NCI-H748 (cell line): Measurements from ENCODE around the gene CCNQ.

Experiments
- DNase-seq: peaks from one replicate; lab custom pipeline; 2025; ENCODE audit not compliant: unreplicated experiment; lab: John Stamatoyannopoulos, UW

CCNQ gene

DNA sequence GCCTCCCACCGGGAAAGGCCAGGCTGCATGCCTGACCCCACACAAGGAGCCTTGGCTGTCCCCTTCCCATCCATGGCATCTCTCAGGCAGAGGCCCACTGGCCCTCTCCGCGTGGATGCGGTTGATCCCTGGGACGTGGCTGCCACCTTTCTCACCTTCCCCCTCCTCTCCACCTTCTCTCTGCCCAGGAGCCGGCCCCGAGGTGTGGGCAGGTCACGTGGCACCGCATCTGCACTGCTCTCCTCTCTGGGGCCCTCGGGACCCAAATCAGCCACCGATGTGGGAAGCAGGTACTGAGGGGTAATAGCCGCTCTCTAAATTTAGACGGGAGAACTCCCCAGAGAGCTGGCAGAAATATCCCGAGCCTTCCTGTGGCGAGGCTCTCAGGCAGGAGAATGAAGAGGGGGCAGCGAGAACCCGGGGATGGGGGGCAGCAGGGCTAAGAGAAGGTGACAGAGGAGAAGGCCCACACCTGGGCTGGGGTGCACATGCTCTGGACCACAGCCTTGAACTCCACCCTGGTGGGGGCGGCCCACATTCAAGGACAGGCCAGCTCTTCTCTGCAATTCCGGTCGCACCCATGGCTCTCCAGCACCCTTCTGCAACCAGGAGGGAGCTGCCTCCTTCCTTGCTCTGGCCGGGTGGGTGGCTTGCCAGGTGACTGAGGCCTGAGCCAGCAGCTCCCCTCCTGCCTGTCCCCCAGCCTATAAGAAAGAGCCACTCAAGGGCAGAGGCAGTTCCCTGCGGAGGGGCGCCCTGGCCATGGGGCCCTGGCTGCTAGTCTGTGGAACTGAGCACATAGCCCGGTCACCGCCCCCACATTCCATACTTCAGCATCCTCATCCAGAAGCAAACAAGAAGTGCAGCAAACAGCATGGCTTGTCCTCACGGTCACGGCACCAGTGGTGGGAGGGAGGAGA, 38.4 kb upstream of the CCNQ start:
- no peak for DNase-seq

GRCh38 chrX:153636716-153637115, 37.8 kb upstream of the CCNQ start:
- DNase-seq = no peak

GRCh38 chrX:153635788-153636668, 37.1 kb upstream of the CCNQ start:
- DNase-seq = peak; percentile 40

- DNase-seq = no peak
Measured at GRCh38 chrX:153635388-153635787, 36.4 kb upstream of the CCNQ start.

DNA sequence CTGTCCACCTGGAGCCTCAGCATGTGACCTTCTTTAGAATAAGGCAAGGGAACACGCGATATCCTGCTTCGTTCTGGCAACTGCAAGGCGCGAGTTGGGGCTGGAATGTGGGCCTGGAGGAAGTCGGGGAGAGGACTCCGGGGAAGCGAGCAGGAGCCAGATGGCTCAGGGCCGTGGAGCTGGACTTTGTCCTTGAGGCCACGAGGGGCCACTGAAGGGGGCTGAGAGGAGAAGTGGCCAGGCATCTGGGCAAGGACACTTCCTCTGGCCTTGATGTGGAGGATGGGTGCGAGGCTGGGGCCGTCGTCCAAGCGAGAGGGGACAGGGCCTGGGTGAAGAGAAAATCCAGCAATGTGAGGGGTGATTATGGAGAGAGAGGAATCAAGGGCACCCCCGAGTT, 35.9 kb upstream of the CCNQ start:
- no peak for DNase-seq

GRCh38 chrX:153634236-153634635, 35.3 kb upstream of the CCNQ start:
- DNase-seq = no peak

DNA sequence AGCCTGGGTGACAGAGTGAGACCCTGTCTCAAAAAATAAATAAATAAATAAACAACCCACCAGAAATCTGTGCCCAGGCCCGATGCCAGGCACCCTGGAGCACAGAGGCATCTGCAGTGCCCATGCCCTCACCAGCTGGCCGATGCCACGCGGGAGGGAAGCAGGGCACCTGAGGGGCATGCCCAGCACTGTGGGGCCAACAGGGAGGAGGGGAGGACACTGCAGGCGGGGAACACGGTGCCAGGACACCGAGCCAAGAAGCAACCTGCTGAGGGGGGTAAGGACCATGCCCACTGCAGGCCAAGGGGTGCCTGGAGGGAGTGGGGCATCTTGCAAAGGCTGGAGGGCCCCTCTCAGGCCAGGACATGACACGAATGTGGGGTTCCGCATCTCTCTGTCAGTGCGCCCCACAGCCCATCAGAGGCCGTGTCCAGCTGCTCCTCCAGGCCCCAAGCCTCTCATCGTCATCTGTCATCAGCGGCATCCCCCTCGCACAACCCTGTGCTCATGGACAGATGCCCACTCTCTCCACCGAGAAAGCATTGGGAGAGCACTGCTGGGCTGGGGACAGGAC, 34.8 kb upstream of the CCNQ start:
- no peak for DNase-seq

DNA sequence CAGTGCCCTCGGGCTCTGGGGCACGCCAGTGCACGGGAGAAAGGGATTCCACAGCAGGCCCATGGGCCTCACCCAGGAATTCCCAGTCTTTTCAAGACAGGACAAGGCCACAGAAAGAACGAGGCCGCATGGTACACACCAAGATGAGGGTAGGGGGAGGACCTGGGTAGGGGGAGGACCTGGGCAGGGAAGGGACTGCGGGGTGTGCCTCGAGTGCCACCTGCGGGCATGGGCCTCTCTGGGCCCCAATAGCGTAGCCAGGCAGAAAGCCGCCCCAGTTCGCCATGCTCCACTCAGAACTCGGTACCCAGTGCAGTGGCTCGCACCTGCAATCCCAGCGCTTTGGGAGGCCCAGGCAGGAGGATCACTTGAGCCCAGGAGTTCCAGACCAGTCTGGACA, 34.1 kb upstream of the CCNQ start:
- DNase-seq = no peak

DNA sequence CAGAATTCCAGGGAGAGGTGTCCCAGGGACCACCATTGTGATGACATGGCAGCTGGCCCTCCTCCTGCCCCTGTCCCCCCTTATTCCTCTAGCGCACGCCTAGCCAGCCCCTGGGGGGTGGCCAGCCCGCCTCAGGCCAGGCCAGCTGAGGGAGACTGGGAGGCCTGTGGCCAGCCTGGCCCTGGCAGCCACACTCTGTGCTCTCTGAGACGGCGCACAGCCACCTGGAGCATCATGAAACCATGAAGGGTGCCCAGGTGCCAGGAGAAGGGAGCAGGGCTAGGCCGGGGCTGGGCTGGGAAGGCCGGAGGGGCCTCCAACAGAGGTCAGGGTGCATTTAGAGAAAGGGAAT, 33.6 kb upstream of the CCNQ start:
- no peak for DNase-seq

DNA sequence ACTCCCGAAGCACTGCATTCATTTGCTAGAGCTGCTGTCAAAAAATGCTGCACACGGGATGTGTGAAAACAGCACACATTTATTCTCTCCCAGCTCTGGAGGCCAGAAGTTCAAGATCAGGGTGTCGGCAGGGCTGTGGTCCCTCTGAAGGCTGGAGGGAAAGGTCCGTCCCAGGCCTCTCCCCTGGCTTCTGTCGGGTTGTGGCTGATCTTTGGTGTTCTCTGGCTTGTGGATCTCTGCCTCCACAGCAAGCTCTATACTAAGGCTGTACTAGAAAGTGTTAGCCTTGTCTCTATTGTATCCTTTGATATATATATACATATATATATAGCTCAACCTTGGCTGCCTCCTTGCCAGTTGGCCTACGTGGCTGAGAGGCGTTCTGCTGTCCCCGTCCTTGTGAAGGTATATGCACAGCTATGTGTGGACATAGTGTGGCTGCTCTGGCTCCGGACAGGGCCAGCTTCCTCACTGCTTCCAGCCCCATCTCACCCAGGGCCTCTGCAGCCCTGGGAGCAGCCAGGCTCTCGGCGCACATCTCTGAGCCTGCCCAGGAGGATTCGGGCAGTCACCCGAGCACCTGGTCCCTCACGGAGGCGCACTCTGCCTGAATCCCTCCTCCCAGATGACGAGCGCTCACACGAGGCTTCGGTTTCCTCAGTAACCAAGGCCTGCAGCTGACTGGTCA, 33.1 kb upstream of the CCNQ start:
- no peak for DNase-seq

- DNase-seq = no peak
Measured at GRCh38 chrX:153631346-153631745, 32.4 kb upstream of the CCNQ start.

GRCh38 chrX:153628665-153629064, 29.7 kb upstream of the CCNQ start:
- DNase-seq = no peak

GRCh38 chrX:153628129-153628528, 29.2 kb upstream of the CCNQ start:
- no peak for DNase-seq

- DNase-seq = no peak
Measured at GRCh38 chrX:153627675-153628111, 28.8 kb upstream of the CCNQ start.

DNA sequence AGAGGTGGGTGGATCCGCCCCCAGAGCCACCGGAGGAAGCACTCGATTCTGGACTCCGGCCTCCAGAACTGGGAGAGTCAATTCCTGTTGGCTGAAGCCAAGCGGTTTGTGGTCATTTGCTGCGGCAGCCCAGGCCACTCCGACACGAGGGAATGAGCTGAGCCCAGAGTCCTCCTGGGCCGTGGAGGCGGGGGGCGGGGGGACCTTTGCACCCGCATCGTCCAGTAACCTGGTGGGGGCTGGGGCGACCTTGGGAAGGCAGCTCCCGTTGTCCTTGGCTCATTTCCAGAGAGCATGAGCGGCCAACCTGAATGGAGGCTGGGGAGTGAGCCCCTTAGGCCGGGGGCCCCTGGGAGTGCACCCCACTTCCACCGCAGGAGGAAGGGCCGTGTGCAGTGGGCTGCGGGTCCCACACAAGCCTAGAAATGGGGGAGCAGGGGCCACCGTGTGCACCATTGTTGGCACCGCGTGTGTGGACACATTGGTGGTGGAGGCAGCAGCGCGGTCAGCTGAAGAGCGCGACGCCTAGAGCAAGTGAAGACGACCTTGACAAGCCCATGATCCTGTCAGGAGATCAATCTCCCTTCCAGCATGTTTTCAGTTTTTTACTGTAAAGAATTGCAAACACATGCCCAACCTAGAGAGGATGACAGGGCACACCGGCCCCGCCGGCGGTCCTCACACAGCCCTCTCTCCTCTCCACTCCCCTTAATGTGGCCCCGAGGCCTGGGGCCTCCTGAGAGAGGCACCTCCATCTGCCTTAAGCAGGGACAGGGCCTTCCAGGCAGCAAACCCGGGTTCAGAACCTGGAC, 28.1 kb upstream of the CCNQ start:
- no peak for DNase-seq

- no peak for DNase-seq
Measured at GRCh38 chrX:153626025-153626633, 27.2 kb upstream of the CCNQ start.

DNA sequence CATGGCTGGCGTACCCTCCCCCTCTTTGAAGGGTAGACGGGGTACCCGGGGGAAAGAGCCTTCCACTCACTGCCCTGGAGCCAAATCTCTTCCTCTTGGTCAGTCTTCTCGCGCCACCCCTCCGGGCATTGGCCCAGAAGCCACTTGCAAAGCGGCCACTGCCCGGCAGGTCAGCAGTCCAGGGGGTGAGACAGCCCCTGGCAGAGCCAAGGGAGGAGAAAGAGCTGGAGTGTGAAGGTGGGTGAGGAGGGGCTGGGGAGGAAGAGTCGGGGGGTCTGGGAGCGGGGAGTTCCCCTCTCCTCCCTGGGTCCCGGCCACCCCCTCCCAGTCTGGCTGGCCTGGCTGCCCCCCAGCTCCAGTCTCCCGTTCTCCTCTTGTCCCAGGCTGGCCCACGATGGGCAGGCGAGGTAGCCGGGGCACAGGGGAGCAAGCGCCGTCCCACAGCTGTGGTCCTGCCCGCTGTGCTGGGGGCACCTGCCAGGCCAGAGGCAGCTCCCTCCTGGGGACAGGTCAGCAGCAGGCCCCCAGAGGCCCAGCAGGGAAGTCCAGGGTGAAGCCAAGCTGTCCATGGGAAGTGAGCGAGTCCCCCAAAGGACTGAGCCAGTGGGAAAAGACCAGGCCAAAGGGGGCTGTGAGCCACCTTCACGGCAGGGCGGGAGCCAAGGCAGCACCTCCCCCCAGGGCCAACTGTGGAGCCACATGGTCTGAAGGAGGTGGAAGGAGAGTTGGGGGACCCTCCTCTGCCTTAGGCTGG, 26.5 kb upstream of the CCNQ start:
- no peak for DNase-seq

DNA sequence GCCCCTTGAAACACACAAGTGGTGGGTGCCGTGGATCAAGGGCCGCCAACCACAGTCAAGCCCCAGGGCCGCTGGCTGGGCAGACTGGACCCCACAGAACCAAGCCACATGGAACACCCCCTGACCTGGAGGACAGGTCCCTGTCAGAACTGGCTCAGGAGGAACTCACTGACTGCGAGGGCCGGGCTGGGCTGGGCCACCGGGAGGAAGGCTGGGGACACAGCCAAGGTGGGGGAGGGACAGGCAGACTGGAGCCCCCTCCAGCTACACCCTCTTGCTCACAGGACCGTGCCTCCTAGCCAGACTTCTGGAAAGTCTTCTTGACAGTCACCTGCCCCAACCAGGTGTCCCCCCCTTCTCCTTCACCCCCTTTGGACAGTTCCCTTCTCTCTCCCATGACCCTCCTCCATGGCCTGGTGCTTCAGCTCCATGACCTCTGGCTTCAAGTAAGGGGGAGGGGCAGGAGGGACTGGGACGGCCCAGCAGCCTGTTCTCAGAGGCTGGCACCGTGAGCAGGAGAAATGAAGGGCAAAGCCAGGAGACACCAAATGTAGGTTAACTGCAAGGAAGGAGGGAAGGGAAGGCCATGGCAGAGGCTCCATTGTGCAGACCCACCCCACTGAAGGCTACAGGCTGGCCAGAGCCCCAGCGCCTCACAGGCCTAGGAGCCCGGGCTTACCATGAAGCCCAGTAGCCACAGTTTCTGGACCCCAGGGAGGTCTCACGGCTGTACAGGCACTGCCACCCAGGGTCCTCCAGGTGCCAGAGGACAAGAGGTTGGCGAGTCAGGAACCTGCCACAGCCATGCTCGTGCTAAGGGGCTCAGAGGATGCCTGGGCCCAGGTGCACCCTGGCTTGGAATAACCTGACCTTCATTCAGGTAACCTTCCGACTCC, 25.5 kb upstream of the CCNQ start:
- DNase-seq = no peak
